HG02759 (cell line): ENCODE data around the gene XAB2.

Experiments used
- ATAC-seq: cut with Tn5 transposase; IDR thresholded peaks from one replicate; pipeline ENCODE4 v1.9.1; 2021; ENCODE audit warnings: mild to moderate bottlenecking, moderate library complexity; ENCODE audit not compliant: unreplicated experiment

Gene XAB2

GRCh38 chr19:7635670-7636069 is 6.3 kb upstream of the XAB2 start:
- ATAC-seq, result no peak

- no peak for ATAC-seq
Observed at GRCh38 chr19:7633698-7634097, 4.4 kb upstream of the XAB2 start, which contains the start of gene PCP2. PCP2 (minus strand) TSS chr19:7633719; CDS start chr19:7633457, 262 bp downstream.

DNA sequence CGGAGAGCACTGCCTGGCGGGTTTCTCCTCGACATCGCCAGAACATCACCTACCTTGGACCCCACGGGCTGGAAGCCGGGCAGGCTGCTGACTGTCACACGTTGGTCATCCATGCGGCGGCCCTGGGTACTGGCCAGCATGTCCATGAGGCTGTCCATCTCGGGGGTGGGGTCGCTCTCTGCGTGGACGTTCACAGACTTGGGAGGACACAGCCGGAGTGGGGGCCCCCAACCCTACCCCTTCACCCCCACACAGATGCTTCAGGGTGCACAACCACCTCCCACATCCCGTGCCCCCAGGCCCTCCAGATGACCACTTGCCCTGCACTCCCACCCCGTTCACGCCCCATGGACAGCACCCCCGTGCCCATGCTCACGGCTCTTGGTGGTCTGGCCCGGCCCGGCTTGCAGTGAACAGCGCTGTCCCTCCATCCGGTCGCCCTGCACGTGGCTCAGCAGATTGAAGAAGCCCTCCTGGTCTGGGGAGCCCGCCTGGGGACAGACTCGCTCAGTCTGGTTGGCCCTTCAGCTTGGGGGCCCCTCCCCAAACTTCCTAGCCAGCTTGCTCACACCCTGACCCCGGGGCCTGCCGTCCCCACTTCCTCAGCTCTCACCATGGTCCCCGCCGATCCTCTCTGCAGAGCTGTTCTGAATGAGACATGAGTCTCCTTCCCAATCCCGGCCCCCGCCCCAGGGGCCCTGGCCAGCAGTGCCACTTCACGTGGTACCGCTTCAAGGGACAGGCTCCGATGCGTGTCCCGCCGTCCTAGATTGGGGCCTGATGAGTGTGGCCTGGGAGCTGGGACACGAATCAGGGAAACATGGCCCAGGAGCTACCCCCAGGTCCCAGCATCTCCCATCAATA is 3.2 kb upstream of the XAB2 start:
- no peak for ATAC-seq

DNA sequence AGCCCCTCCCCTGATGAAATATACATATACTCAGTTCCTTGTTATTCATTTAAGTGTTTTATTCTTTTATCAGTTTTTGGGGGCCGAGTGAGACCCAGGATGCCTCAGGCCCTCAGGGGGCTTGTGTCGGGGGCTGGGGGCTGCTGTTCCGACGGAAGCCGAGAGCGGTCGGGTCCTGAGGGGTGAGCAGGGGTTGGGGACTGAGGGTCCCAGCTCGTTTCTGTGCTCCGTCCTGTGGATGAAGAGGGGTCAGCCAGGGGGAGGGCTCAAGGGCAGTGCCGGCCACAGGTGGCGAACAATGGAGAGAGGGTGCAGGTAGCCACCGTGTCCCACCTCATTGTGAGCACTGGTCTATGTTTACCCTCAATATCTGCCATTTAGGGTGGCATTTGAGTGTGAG is 2.2 kb upstream of the XAB2 start:
- ATAC-seq, result no peak

GRCh38 chr19:7628589-7629311 is 595 bp downstream of the XAB2 start:
- ATAC-seq, result no peak

GRCh38 chr19:7627166-7627565 is 2.2 kb downstream of the XAB2 start:
- no peak for ATAC-seq

- ATAC-seq, result no peak
Observed at GRCh38 chr19:7625763-7626372, 3.5 kb downstream of the XAB2 start.

GRCh38 chr19:7624810-7625209 is 4.5 kb downstream of the XAB2 start:
- ATAC-seq, result no peak

GRCh38 chr19:7623725-7624603 is 5.4 kb downstream of the XAB2 start:
- ATAC-seq, result no peak

DNA sequence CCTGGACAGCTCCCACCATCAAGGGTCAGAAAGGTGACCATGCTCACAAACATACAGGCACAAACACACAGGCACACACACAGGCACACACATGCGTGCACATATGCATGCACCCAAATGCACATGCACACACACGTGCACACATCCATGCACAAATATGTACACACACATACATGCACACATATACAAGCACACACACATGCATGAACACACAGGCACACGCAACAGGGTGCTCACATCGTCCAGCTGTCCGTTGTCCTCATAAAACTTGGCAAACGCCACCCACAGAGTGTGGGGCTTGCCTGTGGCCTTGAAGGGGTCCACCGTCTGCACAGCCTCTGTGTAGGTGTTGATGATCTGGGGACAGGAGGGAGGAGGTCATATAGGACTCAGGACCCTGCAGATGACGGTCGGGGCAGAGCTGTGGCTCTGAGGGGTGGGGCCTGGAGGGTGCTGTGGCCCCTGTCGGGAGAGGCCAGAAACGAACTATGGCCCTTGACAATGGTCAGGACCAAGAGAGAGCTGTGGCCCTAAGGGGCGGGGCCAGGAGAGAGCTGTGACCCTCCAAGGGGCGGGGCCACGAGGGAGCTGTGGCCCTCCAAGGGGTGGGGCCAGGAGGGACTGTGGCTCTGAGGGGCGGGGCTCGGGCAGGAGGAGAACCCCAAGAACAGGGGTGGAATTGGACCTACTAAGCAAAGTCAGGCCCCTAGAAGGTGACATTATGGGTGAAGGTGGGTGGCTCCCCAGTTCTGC is 6.2 kb downstream of the XAB2 start:
- no peak for ATAC-seq

GRCh38 chr19:7620442-7621412 is 8.6 kb downstream of the XAB2 start:
- no peak for ATAC-seq

GRCh38 chr19:7619671-7620441 is 9.5 kb downstream of the XAB2 start:
- ATAC-seq, result no peak

DNA sequence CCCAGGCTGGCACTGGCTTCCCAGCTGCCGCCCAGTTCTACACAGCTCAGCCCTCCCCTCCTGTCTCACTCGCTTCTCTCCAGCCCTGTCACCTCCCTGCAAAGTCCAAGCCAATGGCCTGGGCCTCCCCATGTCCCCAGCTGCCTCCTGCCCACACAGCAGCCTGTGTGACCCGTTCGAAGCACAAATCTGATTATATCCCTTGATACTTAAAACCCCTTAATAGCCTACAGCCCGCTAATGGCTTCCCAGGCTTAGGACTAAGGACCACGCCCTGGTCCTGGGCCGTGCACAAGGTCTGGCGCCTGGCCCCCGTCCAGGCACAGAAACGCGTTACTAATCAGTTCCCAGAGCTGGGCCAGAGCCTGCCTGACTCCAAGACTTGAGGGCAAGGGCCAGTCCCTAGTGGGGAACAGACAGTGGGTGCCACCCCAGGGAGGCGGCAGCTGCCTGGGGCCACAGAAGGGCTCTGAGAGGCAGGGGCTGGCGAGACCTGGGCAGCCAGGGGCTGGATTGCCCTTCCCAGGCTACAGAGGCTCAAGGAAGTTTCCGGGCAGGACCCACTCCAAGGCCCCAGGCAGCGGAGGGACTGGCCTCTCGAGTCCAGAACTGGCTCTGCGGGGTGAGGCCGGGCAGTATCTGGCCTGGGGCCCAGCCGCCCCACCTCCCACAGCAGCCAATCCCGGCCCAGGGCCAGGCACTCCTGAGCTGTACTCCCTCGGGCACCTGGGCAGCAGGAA is 10.4 kb downstream of the XAB2 start:
- no peak for ATAC-seq

DNA sequence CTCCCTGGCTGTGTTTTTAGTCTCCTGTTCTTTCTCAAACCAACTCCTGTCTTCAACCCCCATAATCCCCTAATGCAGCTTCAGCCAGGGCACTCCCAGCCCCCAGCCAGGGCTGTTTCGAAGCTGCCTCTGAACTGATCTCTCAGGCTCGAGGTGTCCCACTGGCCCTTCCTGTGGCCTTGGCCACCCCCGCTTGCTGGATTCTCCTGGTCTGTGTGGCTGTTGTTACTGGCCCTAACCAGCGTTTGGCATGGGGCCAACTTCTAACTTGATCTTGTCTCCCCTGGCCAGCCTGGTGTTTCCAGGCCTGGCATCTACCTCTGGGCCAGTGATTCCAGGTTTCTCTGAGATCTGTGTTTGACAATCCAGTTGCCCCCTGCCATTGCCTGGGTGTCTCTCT is 11.0 kb downstream of the XAB2 start:
- ATAC-seq, result no peak

GRCh38 chr19:7617735-7618134 is 11.6 kb downstream of the XAB2 start:
- ATAC-seq, result no peak

DNA sequence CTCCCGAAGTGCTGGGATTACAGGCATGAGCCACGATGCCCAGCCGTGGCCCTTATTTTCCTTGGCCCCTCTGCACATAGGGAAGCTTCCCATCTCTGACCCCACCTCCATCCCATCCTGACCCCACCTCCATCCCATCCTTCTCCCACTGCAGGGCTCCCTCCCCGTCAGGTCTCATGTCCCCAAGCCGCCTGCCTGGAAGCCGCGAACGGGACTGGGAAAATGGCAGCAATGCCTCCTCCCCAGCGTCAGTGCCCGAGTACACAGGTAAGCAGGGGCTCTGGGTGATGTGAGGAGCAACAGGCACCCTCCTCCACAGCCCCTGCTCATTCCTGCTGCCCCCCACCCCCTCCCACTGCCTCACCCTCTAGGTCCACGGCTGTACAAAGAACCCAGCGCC is 12.2 kb downstream of the XAB2 start:
- ATAC-seq, result no peak
